Transverse colon (tissue), 4 donors: ENCODE measurements around the gene EXOSC10. TPM values are rescaled to one million over a fixed set of nuclear protein-coding genes. Genes with fewer than 3 reads are reported as not detected.

Experiments used
- DNase-seq: peaks from one replicate; pipeline ENCODE4 v3.0.0-alpha.2; 2019
- H3K27ac ChIP-seq, 4 donors: fragments of 200-600 bp; sonication (generic); 2 replicates each; pipeline ENCODE4 v1.5.1; 2016 to 2018; ENCODE audit warnings: inconsistent platforms in 4 of 4
- H3K27me3 ChIP-seq: fragments of 200-600 bp; sonication (generic); 2 replicates; pipeline ENCODE4 v1.5.1; 2017; ENCODE audit warnings: inconsistent platforms
- H3K36me3 ChIP-seq, 4 donors: fragments of 200-600 bp; sonication (generic); 2 replicates each; pipeline ENCODE4 v1.5.1; 2017 to 2019; ENCODE audit warnings: inconsistent platforms in 4 of 4
- H3K4me1 ChIP-seq, 4 donors: fragments of 200-600 bp; sonication (generic); 2 replicates each; pipeline ENCODE4 v1.5.1; 2017 to 2020; ENCODE audit warnings: inconsistent platforms in 4 of 4
- H3K4me3 ChIP-seq, 4 donors: fragments of 200-600 bp; sonication (generic); 1 replicate in 1 of 4; 2 replicates in 3 of 4; pipeline versions ENCODE4 v1.5.1 to v1.6.1; 2017 to 2019; ENCODE audit warnings: inconsistent platforms in 4 of 4
- H3K9me3 ChIP-seq, 2 donors: fragments of 200-600 bp; sonication (generic); 2 replicates each; pipeline ENCODE4 v1.5.1; 2017 to 2019; ENCODE audit warnings: inconsistent platforms in 2 of 2
- CTCF ChIP-seq, 5 experiments: fragments of 200-600 bp in 3 of 5; fragments of 450-650 bp in 2 of 5; sonication (generic) in 3 of 5; IDR thresholded peaks; 1 replicate in 2 of 5; 2 replicates in 3 of 5; pipeline ENCODE4 v1.5.1; 2016 to 2017; ENCODE audit warnings: antibody characterized with exemption in 5 of 5, inconsistent platforms in 3 of 5, mild to moderate bottlenecking in 2 of 5, moderate library complexity in 1 of 5
- EP300 ChIP-seq: sonication (generic); formaldehyde crosslinking; IDR thresholded peaks from one replicate; pipeline ENCODE4 v1.6.1; 2017; ENCODE audit warnings: antibody characterized with exemption, low read depth
- POLR2A ChIP-seq: fragments of 450-650 bp; IDR thresholded peaks from one replicate; pipeline ENCODE4 v1.6.1; 2016; ENCODE audit warnings: antibody characterized with exemption, mild to moderate bottlenecking, moderate library complexity
- POLR2AphosphoS5 ChIP-seq, 3 donors: sonication (generic); formaldehyde crosslinking; IDR thresholded peaks; one replicate each; pipeline ENCODE4 v1.6.1; 2016; ENCODE audit warnings: antibody characterized with exemption in 3 of 3
- WGBS, 2 donors: methylation state at CpG; one replicate each; pipeline ENCODE4 v1.1.5; 2018; ENCODE audit warnings: low coverage in 1 of 2; 5-methylcytosine and 5-hydroxymethylcytosine counted together
- in situ Hi-C, 4 donors: fragments of 200-750 bp; cut with MboI; loops; one replicate each; pipeline versions ENCODE4 v1.15.0 to v1.15.1; 2017; ENCODE audit warnings: low sequenced_read_pairs in 3 of 4, low pct_ligation_motif_present in 1 of 4, low pct_unique_long_range_greater_than_20kb in 1 of 4
- intact Hi-C: fragments of 100-400 bp; cut with DNase I; formaldehyde crosslinking; loops from one replicate; pipeline ENCODE4 v1.15.1; 2023; ENCODE audit warnings: low total_unique reads
- total RNA-seq, 4 donors: library from RNA; depleted of rRNA; stranded (reverse); fragments of >200 nt; gene quantifications; one replicate each; pipeline ENCODE4 v1.1.0, GENCODE V29; 2016

Gene EXOSC10
- total RNA-seq, 4 donors from 2014 or later: 43.8 to 113 (median 68.7) TPM

GRCh38 chr1:11025618-11026017, 74.1 kb downstream of the EXOSC10 start:
- H3K27ac ChIP-seq: no peak overlapping the region
- 83 to 89% methylated on average over 1 of the region's 1 CpG for WGBS, 2 donors
- H3K36me3 ChIP-seq: peaks cover 0 to 51% (median 24%) of the 10 kb centered on the region in 4 donors
- intact Hi-C loops: no loop called here
- no peak for TF ChIP-seq CTCF (IDR thresholded peaks at IDR 0.05)
- no peak for TF ChIP-seq POLR2A
- no peak for TF ChIP-seq POLR2AphosphoS5 (IDR thresholded peaks at IDR 0.05)
- TF ChIP-seq EP300: no peak
- H3K27me3 ChIP-seq: no peaks in the 10 kb centered on the region
- H3K4me3 ChIP-seq: no peak overlapping the region
- no peaks in the 10 kb centered on the region for H3K4me1 ChIP-seq
- in situ Hi-C loops: loop anchor here in 2 of 4 donors (25.0 kb wide), 1 partner anchor 612 kb away; no protein-coding TSS in a partner anchor
- no peaks in the 10 kb centered on the region for H3K9me3 ChIP-seq
- no peak for DNase-seq

GRCh38 chr1:11024874-11025203, 74.8 kb downstream of the EXOSC10 start:
- Histone ChIP-seq H3K27ac (no peak overlapping the region), H3K36me3 (peaks cover 0 to 59% (median 28%) of the 10 kb centered on the region in 4 donors), H3K4me3 (no peak overlapping the region), H3K4me1 (no peaks in the 10 kb centered on the region), H3K27me3 (no peaks in the 10 kb centered on the region), H3K9me3 (no peaks in the 10 kb centered on the region)
- no peak for DNase-seq
- TF ChIP-seq POLR2A: no peak
- TF ChIP-seq EP300: no peak
- TF ChIP-seq CTCF (IDR thresholded peaks at IDR 0.05): no peak
- TF ChIP-seq POLR2AphosphoS5 (IDR thresholded peaks at IDR 0.05): no peak
- intact Hi-C loops (no loop called here), in situ Hi-C loops (loop anchor here in 2 of 4 donors (25.0 kb wide), 1 partner anchor 612 kb away; no protein-coding TSS in a partner anchor)
- 69 to 79% methylated on average over 2 of the region's 2 CpGs for WGBS, 2 donors

GRCh38 chr1:11024154-11024873, 75.4 kb downstream of the EXOSC10 start:
- in situ Hi-C loops: no loop called here
- H3K27ac ChIP-seq: no peak overlapping the region
- TF ChIP-seq CTCF (IDR thresholded peaks at IDR 0.05) (no peak), POLR2A (no peak), POLR2AphosphoS5 (IDR thresholded peaks at IDR 0.05) (no peak), EP300 (no peak)
- peaks cover 0 to 64% (median 31%) of the 10 kb centered on the region in 4 donors for H3K36me3 ChIP-seq
- H3K4me1 ChIP-seq: peaks cover 0 to under 1% (median 0%) of the 10 kb centered on the region in 4 donors
- intact Hi-C loops: no loop called here
- no peaks in the 10 kb centered on the region for H3K27me3 ChIP-seq
- no peak overlapping the region for H3K4me3 ChIP-seq
- H3K9me3 ChIP-seq: no peaks in the 10 kb centered on the region
- 87 to 100% methylated on average over 3 of the region's 3 CpGs for WGBS, 2 donors
- DNase-seq: no peak

GRCh38 chr1:11023201-11023600, 76.5 kb downstream of the EXOSC10 start:
- in situ Hi-C loops (no loop called here), intact Hi-C loops (no loop called here)
- no peak for TF ChIP-seq POLR2AphosphoS5 (IDR thresholded peaks at IDR 0.05)
- TF ChIP-seq CTCF (IDR thresholded peaks at IDR 0.05): no peak
- no peak for TF ChIP-seq EP300
- no peak for TF ChIP-seq POLR2A
- DNase-seq: no peak
- Histone ChIP-seq H3K27ac (no peak overlapping the region), H3K9me3 (no peaks in the 10 kb centered on the region), H3K27me3 (no peaks in the 10 kb centered on the region), H3K36me3 (peaks cover 0 to 74% (median 36%) of the 10 kb centered on the region in 4 donors), H3K4me1 (peaks cover 0 to 7% (median 0%) of the 10 kb centered on the region in 4 donors), H3K4me3 (no peak overlapping the region)
- 93 to 95% methylated on average over 13 to 14 of the region's 14 CpGs for WGBS, 2 donors
